Calu3 (cell line): ENCODE data around the gene ZFYVE19. TPM values are rescaled to one million over a fixed set of nuclear protein-coding genes. Genes with fewer than 3 reads are reported as not detected.

Experiments used
- BruUV-seq: library from RNA; stranded (reverse); fragments of 400-500 nt; replicated peaks from 2 replicates; lab custom pipeline; 2021; lab: Mats Ljungman, UMichigan
- CTCF ChIA-PET: fragments of 300-600 bp; sonication (Branson Sonifier 250); formaldehyde crosslinking; loops from one replicate; lab custom pipeline; 2022; ENCODE audit warnings: antibody characterized with exemption; lab: Charles Lee
- DNase-seq: peaks from one replicate; pipeline ENCODE4 v3.0.0; 2022
- H3K27ac Mint-ChIP-seq: one replicate; pipeline ENCODE4 v1.8.0; 2022; ENCODE audit warnings: mixed read lengths; ENCODE audit not compliant: unreplicated experiment
- H3K27me3 Mint-ChIP-seq: one replicate; pipeline ENCODE4 v1.8.0; 2022; ENCODE audit warnings: mixed read lengths; ENCODE audit not compliant: unreplicated experiment
- H3K36me3 Mint-ChIP-seq: one replicate; pipeline ENCODE4 v1.8.0; 2022; ENCODE audit warnings: mild to moderate bottlenecking, moderate library complexity, mixed read lengths; ENCODE audit not compliant: insufficient read depth, unreplicated experiment
- H3K4me1 Mint-ChIP-seq: one replicate; pipeline ENCODE4 v1.8.0; 2022; ENCODE audit warnings: mild to moderate bottlenecking, low read depth, mixed read lengths; ENCODE audit not compliant: unreplicated experiment
- H3K4me3 Mint-ChIP-seq: one replicate; pipeline ENCODE4 v1.8.0; 2022; ENCODE audit warnings: mild to moderate bottlenecking, low read depth, moderate library complexity, mixed read lengths; ENCODE audit not compliant: unreplicated experiment
- H3K9me3 Mint-ChIP-seq: one replicate; pipeline ENCODE4 v1.8.0; 2022; ENCODE audit warnings: low read depth, mixed read lengths; ENCODE audit not compliant: unreplicated experiment
- CTCF ChIP-seq: fragments of 200-600 bp; IDR thresholded peaks from one replicate; pipeline ENCODE4 v1.8.0; 2022; ENCODE audit warnings: antibody characterized with exemption; ENCODE audit not compliant: unreplicated experiment
- intact Hi-C: fragments of 100-400 bp; cut with micrococcal nuclease; formaldehyde crosslinking; loops from one replicate; pipeline ENCODE4 v1.10.0; 2022; ENCODE audit not compliant: unreplicated experiment
- total RNA-seq: library from RNA; stranded (reverse); gene quantifications from 2 replicates; pipeline ENCODE4 v1.2.3, GENCODE V29; 2022

Gene ZFYVE19
- total RNA-seq, 1 experiment from 2014 or later = 13.9 TPM

- no peak overlapping the region for H3K27ac Mint-ChIP-seq
- no peak overlapping the region for H3K4me3 Mint-ChIP-seq
- CTCF ChIA-PET = no interaction called here
- no peaks in the 10 kb centered on the region for H3K27me3 Mint-ChIP-seq
- no peaks in the 10 kb centered on the region for H3K36me3 Mint-ChIP-seq
- intact Hi-C loops = no loop called here
- no peaks in the 10 kb centered on the region for H3K9me3 Mint-ChIP-seq
- no peak for TF ChIP-seq CTCF
- no peak for DNase-seq
- H3K4me1 Mint-ChIP-seq = no peaks in the 10 kb centered on the region
- no TSS peak for BruUV-seq
These were observed 12.2 kb downstream of the ZFYVE19 start for GRCh38 chr15:40819048-40819447.

GRCh38 chr15:40821195-40821594 is 14.3 kb downstream of the ZFYVE19 start:
- Mint-ChIP-seq H3K27ac (no peak overlapping the region), H3K4me3 (no peak overlapping the region), H3K36me3 (no peaks in the 10 kb centered on the region), H3K9me3 (no peaks in the 10 kb centered on the region), H3K4me1 (no peaks in the 10 kb centered on the region), H3K27me3 (no peaks in the 10 kb centered on the region)
- no peak for TF ChIP-seq CTCF
- BruUV-seq = no TSS peak
- DNase-seq = no peak
- intact Hi-C loops = no loop called here
- CTCF ChIA-PET = no interaction called here

DNA sequence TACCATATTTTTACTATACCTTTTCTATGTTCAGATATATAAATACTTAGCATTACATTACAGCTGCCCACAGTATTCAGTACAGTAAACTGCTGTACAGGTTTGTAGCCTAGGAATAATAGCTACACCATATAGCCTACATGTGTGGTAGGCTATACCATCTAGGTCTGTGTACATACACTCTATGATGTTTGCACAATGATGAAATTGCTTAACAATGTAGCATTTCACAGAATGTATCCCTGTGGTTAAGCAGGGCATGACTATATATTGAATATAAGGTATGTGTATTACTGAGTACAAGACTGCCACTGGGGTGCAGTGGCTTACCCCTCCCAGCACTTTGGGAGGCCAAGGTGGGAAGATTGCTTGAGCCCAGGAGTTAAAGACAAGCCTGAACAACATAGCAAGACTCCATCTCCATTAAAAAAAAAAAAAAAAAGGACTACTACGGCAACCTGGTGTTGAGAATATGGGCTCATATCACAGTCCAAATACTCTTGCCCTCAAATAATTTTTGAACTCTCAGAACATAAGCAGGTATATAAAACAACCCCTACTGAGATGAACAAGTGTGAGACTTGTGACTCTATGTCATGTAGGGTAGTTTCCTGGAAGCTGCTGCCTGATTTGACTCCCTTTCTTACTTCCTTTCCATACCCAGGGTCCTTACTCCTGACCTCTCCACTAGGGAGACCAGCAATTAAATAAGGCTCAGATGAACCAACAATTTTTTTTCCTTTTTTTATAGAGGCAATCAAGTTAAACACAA is 16.9 kb downstream of the ZFYVE19 start:
- no TSS peak for BruUV-seq
- intact Hi-C loops = no loop called here
- no peaks in the 10 kb centered on the region for H3K27me3 Mint-ChIP-seq
- H3K27ac Mint-ChIP-seq = no peak overlapping the region
- no peak for TF ChIP-seq CTCF
- CTCF ChIA-PET = interaction anchor here (0.7 kb wide), 1 partner anchor 721 kb away, joined by 3 read pairs; no protein-coding TSS in a partner anchor
- DNase-seq = no peak
- peaks cover 7% of the 10 kb centered on the region for H3K4me1 Mint-ChIP-seq
- no peaks in the 10 kb centered on the region for H3K36me3 Mint-ChIP-seq
- H3K4me3 Mint-ChIP-seq = no peak overlapping the region
- no peaks in the 10 kb centered on the region for H3K9me3 Mint-ChIP-seq

DNA sequence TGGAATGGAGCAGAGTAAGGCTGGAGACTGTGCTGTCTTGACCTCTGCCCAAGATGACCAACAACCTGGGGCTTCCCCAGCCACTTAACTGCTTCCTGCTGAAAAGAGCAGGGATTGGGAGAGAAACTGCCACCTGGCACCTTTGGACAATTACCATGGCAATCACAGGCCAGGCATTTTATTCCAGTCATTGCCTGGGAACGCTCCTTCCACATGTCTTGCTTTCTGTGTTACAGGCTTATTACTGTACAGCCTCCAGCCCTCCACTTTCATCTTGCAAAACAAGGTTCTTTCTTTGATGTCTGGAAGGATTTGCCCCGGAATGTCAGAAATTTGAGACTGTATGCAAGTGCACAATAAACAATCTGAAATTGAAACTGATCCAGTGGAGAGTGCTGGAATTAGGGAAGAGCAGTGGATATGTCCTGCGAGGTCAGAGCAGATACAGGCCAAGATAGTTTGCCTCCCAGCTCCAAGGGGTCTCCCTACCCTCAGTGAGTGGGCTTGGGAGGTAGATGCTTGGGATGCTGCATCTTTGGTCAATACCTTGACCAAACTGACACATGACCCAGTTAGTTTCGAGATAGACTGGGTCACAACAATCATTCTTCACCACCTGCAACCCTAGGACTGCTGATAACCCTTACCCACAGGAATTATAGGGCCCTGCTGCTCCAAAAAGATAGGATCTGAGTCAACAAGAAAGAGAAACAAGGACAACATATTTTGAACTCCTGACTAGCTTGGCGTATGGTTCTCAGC is 19.0 kb downstream of the ZFYVE19 start:
- CTCF ChIA-PET = interaction anchor here (0.7 kb wide), 1 partner anchor 38 kb away, joined by 3 read pairs; no protein-coding TSS in a partner anchor
- BruUV-seq = no TSS peak
- intact Hi-C loops = no loop called here
- Mint-ChIP-seq H3K27ac (no peak overlapping the region), H3K9me3 (no peaks in the 10 kb centered on the region), H3K4me1 (peaks cover 8% of the 10 kb centered on the region), H3K36me3 (no peaks in the 10 kb centered on the region), H3K27me3 (no peaks in the 10 kb centered on the region), H3K4me3 (no peak overlapping the region)
- DNase-seq = peak; percentile 50
- no peak for TF ChIP-seq CTCF
